RPMI8226 (cell line): ENCODE results near the gene MEIOSIN.
A peak's percentile ranks its signal among the peaks of the same experiment; 100 is the strongest.

Experiments
- DNase-seq: peaks from one replicate; pipeline ENCODE4 v3.0.0-alpha.2; 2015

MEIOSIN gene

GRCh38 chr19:45809643-45810159 is 76.5 kb downstream of the MEIOSIN start:
- peak; percentile 88 for DNase-seq

- no peak for DNase-seq
Observed at GRCh38 chr19:45812297-45812696, 79.1 kb downstream of the MEIOSIN start.
